ENCODE data around the gene BRCA2.

- no peak for TF ChIP-seq CTCF (conservative IDR thresholded peaks at IDR 0.05)
- no peak for TF ChIP-seq EZH2 (IDR thresholded peaks at IDR 0.05; ENCODE audit: low read depth)
These were observed 25.6 kb downstream of the BRCA2 start for GRCh38 chr13:32340914-32341313.
